NCI-H1694 (cell line): ENCODE data around the gene PPP2R3B.
"Not testable (repeated sequence)": the region's sequence is repeated elsewhere in the genome, so short reads cannot be mapped to it uniquely, and the experiment has no call there.

ENCODE experiments used
- DNase-seq: peaks from one replicate; lab custom pipeline; 2025; lab: John Stamatoyannopoulos, UW

PPP2R3B gene

DNA sequence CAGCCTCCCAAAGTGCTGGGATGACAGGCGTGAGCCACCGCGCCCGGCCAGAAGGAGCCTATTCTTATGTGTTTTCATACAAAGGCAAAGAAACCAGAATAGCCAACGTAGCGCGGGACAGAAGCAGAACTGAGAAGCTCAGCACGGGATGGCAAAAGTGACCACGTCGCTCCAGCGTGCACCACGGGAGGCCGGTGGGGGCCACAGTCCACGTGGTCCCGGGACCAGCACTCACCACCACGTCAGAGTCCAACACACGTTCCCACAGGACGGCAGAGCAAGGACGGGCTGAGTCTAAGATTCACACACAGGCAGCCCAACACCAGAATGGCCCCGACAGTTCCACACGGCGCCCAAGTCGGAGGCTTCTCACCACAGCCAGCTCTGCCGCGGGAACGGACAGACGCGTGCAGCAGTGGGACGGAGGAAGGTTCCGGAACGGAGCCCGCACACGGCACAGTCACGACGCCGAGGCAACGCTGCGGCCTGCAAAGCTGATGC, 49.3 kb downstream of the PPP2R3B start:
- DNase-seq: no peak

DNA sequence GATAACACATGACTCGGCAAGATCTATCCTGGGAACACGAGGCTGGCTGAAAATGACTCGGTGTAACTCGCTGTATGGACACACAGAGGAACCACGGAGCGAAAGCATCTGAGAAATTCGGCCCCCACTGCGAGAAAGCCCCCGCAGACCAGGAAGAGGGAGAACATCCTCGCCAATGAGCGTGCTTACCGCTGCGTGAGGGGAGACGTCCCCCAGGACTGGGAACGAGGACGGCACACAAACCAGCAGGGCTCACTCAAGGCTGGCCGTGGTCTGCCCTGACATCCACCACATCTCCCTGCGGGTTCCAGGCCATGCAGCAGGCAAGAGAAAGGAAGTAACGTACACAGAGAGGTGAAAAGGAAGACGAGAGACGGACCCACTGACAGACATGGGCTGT, 50.5 kb downstream of the PPP2R3B start:
- DNase-seq: no peak

DNA sequence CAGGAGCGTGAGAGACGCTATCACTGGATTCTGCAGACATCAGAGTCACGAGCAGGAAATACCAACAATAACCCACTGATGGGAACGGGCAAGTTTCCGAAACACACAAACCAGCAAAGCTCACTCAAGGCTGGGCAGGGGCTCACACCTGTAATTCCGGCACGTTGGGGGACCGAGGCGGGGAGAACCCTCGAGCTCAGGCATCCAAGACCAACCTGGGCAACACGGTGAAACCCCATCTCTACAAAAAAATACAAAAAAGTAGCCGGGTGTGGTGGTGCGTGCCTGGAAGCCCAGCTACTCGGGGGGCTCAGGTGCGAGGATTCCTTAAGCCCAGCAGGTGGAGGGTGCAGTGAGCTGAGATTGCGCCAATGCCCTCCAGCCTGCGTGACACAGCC, 51.0 kb downstream of the PPP2R3B start:
- no peak for DNase-seq

DNA sequence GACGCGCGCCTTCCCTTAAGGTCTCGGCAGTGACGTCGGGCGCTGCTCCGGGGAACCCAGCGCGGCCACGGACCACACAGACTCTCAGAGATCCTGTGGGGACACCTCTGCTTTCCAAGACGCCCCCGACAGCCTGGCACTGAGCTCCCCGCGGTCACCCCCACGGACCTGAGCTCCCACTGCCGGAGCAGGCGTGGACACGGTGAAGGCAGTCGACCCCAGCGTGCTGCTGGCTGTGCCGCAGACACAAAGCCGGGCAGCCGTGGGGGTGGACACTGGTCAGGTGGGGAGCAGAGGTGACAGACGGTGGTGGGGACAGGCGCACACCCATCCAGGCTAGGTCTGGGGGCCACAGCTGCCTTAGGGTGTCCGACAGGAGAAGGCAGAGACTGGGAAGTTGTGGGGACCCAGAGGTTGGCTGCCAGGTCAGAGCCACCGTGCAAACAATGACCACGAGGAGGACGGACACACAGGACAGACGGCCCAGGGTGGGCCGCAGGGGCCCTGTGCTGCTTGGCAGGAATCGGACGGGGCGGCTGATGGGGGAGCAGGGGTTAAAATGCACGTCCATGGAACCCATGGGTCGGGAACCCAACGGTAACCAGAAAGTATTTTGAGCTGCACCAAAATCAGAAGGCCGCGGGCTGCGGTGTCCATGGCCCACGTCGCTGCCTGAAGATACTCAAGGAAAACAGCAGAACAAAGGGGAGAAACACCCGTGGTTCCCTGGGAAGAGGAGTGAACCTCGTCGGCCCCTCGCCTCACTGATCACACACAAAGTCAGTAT, 51.5 kb downstream of the PPP2R3B start:
- no peak for DNase-seq

DNA sequence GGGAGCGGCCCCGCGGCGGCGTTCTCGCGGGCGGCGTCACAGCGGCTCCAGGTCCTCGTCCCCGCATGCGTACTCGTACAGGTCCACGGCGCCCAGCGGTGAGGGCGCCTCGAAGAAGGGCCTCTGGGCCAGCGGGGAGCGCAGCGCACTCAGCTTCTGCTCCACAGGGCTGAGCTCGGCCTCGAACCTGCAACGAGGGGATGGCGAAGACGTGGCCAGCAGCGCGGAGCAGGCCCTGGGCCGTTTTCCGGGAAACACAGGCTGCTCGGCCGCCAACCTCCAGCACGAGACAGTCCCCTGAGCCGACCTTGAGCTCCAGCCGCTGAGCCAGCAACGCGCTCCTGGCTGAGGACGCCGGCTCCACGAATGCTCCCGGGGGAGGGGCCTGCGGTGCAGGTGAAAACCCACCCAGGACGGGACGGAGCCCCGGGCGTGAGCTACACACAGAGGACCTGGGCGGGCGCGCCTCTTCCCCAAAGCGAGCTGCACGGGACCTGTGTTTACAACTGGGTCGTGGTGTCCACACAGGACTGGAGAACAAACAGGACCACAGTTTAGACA, 52.3 kb downstream of the PPP2R3B start:
- DNase-seq: no peak

DNA sequence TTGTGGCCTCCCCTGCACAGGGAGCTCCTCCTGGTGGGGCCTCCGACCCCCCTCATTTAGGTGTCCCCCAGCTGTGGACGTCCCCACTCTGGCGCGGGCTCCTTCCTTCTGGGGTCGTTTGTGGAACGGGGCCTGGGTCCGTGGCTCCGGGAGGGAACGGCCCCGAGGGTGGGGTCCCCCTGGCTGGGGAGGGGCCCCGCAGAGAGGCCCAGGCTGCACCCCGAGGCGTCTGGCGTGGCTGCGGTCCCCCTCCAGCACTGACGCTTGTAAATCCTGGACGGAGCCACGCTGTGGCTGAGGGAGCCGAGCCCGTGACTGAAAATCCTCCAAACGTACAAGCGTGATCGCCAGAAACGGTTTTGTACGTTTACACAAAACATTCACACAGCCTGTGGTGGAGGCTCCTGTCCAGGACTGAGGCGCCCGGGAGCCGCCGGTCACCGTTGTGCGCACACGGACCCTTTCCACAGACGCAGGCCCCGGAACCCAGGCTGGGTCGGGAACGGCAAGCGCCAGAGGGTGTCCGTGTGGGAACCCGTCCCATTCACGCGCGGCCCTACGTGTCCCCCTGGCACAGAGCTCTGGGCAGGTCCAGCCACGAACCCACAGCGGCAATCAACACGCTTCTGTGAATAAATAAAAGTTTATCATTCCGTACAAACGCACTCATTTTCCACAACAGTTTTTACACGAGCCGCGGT, 52.9 kb downstream of the PPP2R3B start:
- no peak for DNase-seq

DNA sequence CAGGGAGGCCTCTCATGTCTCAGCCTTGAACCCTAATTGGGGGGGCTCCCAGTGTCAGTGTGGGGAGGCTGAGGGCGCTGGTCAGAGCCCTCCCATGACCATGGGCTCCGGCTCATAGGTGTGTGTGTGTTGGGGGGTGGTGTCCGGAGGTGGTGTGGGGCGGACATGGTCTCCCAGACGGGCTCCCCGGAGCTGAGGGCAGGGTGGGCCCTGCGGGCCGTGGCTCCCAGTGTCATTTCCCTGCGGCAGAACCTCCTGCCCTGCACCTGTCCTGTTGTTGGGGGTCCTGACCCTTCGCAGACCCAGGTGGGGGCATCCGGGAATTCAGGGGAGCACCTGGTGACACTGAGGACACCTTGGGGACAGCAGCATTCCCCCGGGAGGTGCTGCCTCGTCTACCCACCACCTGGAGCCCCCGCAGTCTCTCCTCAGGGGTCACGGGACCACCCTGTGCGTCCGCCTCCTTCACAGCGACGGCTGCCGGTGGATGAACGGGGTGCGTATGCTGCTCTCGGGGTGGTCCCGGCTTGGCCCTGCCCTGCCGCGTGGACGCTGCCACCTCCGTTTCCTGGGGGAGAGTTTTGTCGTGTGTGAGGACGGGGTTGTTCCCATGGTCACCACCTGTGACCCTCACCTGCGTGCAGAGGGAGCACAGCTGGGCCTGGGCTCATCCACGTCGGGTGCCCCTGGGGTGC, 53.6 kb downstream of the PPP2R3B start:
- no peak for DNase-seq

DNA sequence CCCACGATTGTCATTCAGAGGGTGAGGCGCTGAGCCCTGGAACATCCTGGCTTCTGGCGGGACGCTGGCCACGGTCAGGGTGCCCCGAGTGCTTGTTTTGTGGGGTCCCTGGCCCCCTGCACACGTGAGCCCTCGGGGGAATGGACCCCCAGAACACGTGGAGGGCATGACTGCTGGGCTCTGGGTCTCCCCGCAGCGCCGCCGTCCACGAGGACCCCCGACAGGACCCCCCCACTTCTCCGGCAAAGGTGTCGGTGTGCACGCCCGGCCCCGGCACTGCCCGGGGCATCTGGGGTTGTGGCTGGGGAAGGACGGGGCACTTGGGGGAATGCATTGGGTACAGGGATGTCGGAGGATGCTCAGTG, 54.2 kb downstream of the PPP2R3B start:
- DNase-seq: no peak

DNA sequence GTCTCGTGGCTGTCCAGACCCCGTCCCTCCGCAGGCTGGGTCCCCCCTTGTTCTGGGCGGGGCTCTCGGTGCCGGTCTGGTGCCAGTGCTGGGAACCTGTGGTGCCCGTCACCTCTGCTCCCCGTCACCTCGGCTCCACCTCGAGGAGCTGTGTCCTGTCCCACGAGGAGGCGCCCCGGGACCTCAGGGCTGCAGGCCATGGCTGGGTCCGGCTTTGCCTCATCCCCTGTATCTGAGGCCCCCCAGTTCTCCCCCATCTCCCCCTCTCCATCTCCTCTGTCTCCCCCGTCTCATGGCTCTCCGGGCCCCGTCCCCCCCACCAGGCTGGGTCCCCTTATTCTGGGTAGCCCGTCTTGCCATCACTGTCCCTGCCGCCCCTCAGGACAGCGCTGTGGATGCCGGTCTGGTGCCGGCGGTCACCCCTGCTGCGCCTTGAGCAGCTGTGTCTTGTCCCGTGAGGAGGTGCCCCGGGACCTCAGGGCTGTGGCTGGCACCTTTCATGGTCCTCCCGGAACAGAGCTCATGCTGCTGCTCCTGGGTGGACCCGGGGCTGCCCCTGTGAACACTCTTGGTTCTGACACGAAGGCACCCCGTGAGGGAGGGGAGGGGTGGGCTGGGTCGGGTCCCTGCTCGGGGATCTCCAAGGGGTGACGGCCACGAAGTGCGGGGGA, 54.7 kb downstream of the PPP2R3B start:
- no peak for DNase-seq

DNA sequence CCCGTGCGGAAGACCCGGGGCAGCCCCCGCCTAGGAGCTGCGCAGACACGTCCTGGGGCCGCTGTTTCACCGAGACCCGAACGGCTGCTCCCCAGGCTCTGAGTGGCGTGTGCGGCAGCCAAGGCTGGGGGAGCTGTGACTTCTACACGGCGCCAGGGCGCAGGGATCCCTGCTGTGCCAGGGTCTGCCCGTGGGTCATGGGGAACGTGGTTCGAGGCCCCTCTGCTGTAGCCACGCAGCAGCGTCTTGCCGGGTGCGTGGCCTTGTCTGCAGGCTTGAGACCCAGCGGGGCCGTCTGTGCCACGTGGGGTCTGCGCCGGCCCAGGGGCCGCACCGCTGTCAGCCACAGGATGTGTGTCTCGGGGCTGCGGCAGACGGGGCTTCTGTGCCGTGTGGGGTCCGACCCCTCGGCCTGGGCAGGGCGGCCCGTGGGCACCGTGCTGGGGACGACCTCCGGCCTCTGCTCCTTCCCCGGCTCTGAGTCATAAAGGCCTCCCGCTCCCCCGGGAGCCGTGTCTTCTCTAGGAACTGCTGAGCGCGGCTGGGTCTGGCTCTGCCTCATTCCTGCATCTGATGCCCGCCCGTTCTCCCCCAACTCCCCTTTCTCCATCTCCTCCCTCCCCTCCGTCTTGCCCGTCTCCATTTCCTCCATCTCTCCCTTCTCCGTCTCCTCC, 55.4 kb downstream of the PPP2R3B start:
- no peak for DNase-seq

DNA sequence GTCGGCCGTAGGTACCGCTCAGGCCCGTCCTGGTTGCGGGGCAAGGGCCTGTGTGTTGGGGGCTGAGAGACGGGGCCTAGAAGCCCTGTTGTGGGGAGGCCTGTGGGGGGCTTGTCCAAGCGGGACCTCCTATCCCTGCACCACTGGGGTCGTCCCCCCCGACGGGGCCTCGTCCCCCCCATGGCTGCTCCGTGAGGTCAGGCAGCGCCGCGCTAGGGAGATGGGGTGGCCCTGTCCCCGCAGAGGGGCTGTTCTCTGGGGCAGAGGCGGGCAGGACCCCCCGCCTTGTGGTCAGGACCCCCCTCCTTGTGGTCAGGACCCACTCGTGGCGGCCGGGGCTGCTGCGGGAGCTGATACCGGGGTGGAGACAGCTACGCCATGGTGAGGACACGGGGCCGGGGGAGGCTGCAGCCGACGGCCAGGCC, 56.0 kb downstream of the PPP2R3B start:
- no peak for DNase-seq

DNA sequence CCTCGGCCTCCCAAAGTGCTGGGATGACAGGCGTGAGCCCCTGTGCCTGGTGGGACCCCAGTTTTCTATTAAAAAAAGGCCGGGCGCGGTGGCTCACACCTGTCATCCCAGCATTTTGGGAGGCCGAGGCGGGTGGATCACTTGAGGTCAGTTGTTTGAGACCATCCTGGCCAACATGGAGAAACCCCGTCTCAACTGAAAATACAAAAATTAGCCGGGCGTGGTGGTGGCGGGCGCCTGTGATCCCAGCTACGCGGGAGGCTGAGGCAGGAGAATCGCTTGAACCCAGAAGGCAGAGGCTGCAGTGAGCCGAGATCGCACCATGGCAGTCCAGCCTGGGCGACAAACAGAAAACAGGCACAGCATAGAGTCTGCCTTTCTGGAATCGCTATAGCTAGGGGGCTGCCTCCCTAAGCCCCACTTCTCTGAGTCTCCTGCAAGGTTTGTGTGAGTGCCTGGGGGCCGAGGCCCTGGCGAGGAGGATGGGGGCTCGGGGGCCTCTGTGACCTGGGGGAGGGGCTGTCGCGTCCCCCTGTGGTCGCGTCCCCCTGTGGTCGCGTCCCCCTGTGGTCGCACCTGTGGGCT, 56.5 kb downstream of the PPP2R3B start:
- DNase-seq: not testable (repeated sequence)

DNA sequence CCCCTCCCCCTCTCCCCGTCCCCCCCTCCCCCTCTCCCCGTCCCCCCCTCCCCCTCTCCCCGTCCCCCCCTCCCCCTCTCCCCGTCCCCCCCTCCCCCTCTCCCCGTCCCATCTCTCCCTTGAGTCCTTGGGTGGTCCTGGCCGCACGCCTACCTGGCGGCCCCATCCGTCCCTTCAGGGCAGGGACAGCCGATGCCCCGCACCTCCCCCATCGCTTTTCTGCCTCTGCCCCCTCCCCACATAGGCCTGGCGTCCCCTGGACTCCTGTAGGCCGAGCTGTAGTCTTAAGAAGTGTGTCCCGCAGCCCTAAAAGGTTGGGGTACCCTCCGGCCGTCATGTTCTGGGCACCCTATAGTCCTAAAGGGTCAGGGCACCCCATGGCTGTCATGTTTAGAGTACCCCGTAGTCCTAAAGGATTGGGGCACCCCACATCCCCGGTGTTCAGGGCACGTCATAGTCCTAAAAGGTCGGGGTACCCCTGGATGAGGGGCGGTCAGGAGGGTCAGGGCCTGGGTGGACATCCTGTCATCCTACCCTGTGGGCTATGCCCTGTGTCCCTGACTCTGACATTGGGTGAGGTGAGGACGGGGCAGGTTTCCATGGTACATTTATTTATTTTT, 57.3 kb downstream of the PPP2R3B start:
- no peak for DNase-seq

DNA sequence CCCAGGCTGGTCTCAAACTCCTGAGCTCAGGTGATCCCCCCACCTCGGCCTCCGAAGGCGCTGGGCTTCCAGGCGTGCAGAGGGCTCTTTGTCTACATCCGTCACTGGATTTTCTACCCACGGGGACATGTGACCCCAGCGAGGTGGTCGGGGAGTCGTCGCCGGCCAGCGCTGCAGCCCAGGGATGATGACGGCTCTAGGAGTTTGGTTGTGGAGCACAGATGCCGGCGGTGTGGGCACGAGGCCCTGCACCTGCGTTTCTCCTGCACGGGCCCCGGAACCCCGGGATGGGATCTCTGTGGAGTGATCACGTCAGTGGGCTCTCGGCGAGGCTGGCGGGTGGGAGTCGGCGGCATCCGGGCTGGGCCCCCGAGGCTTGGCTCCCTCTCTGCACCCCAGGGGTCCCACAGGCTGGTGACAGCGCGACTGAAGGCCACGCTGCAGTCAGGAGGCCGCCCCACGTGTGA, 59.0 kb downstream of the PPP2R3B start:
- no peak for DNase-seq

DNA sequence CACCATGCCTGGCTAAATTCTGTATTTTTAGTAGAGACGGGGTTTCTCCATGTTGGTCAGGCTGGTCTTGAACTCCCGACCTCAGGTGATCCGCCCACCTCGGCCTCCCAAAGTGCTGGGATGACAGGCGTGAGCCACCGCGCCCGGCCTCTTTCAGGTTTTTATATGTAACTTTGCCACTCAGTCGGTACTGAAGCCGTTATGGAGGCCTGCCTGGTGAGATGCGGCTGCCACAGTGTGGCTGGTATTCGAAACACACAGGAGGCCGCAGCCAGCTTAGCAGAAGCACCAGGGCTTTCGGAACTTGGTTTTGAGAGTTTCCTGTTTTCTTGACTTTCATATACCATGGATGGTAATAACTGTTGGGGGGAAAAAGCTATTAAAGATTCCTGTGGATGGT, 62.0 kb downstream of the PPP2R3B start:
- DNase-seq: not testable (repeated sequence)

DNA sequence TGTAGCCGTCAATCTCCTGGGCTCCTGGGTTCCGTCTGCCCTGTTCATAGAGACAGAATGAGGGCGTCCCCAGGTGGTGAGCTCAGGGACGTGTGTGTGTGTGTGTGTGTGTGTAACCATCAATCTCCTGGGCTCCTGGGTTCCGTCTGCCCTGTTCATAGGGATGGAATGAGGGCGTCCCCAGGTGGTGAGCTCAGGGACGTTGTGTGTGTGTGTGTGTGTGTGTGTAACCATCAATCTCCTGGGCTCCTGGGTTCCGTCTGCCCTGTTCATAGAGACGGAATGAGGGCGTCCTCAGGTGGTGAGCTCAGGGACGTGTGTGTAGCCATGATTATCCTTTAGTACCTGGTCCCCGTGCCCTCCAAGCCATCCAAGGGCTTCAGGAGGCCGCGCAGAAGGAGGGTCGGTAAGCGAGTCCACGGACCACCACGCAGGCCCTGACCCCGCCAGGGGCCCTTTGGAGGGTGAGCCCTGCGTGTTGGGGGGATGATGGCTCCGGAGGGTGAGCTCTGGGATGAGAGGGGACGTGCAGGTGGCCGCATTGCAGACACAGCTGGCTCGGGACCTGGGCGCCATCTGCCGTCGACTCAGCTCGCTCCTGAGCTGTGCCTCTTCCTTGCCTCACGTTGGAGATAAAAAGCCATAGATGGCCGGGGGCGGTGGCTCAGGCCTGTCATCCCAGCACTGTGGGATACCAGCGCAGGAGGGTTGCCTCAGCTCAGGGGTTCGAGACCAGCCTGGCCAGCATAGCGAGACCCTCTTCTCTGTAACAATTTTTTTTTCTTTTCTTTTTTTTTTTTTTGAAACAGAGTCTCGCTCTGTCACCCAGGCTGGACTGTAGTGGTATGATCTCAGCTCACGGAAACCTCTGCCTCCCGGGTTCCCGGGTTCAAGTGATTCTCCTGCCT, 62.7 kb downstream of the PPP2R3B start:
- no peak for DNase-seq

DNA sequence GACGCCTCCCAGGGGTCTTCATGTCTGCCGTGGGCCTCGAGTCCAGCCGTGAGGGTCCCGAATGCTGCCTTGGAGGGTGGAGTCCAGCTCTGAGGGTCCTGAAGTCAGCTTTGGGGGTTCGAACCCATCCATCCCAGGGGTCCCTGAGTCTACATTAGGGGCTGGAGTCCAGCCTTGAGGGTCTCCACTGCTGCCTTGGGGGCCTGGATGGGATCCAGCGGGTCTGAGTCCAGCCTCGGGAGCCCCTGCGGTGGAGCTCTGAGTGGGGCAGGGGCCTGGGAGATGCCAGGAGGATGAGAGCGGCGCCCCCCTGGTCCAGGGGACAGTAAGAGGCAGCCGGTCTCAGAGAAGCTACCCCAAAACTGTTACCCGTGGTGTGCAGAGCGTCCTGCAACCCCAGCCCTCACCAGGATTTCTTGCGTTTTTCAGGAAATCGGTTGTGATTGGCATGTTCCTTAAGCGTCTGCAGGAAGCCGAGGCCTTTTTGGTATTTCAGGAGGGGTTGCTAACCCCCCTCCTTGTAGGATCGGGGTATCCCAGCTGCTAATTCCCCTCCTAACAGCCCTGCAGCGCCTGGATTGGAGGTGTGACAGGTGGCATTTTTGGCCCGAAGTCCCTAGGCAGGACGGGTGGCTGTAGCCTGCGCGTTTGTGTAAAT, 66.5 kb downstream of the PPP2R3B start:
- no peak for DNase-seq

DNA sequence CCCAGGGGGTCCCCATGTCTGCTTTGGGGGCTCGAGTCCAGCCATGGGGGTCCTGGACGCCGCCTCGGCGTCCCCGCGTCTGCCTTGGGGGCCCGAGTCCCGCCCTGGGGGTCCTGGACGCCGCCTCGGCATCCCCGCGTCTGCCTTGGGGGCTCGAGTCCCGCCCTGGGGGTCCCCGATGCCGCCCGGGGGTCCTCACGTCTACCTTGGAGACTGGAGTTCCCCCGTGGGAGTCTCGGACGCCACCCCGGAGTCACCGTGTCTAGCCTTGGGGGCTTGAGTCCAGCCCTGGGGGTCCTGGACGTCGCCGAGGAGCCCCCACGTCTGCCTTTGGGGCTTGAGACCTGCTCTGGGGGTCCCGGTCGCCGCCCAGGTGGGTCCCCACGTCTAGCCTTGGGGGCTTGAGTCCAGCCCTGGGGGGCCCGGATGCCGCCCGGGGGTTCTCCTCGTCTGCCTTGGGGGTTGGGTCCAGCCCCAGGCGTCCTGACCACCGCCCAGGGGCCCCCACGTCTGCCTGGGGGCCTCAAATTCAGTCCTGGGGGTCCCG, 67.1 kb downstream of the PPP2R3B start:
- DNase-seq: no peak
